WTC11 (cell line): ENCODE data around the gene ERICH4. TPM values are rescaled to one million over a fixed set of nuclear protein-coding genes. Genes with fewer than 3 reads are reported as not detected.

Experiments
- ATAC-seq: fragments of 200-7000 bp; cut with Tn5 transposase; 2 replicates; pipeline ENCODE4 v1.10.0; 2021; ENCODE audit warnings: mild to moderate bottlenecking, moderate library complexity
- CTCF ChIA-PET: fragments of 300-600 bp; sonication (Branson Sonifier 250); formaldehyde crosslinking; loops from one replicate; lab custom pipeline; 2021; ENCODE audit warnings: antibody characterized with exemption; lab: Charles Lee
- POLR2A ChIA-PET: fragments of 350-600 bp; sonication (Branson Sonifier 250); formaldehyde crosslinking; loops from one replicate; lab custom pipeline; 2021; ENCODE audit warnings: antibody characterized with exemption; lab: Charles Lee
- DNase-seq: peaks from one replicate; pipeline ENCODE4 v3.0.0; 2021; ENCODE audit warnings: low spot score
- H3K27ac Mint-ChIP-seq: 2 replicates; pipeline ENCODE4 v1.8.0; 2021; ENCODE audit warnings: mixed read lengths
- H3K27me3 Mint-ChIP-seq: 2 replicates; pipeline ENCODE4 v1.8.0; 2021; ENCODE audit warnings: low read depth, mild to moderate bottlenecking, moderate library complexity, mixed read lengths
- H3K36me3 Mint-ChIP-seq: 2 replicates; pipeline ENCODE4 v1.8.0; 2021; ENCODE audit warnings: mixed read lengths
- H3K4me1 Mint-ChIP-seq: 2 replicates; pipeline ENCODE4 v1.8.0; 2022; ENCODE audit warnings: mixed read lengths
- H3K4me3 Mint-ChIP-seq: 2 replicates; pipeline ENCODE4 v1.8.0; 2021; ENCODE audit warnings: mild to moderate bottlenecking, moderate library complexity, mixed read lengths
- H3K9me3 Mint-ChIP-seq: 2 replicates; pipeline ENCODE4 v1.8.0; 2021; ENCODE audit warnings: mixed read lengths
- GRHL2 ChIP-seq: fragments of 250-450 bp; sonication (Bioruptor Pico); IDR thresholded peaks from 2 replicates; pipeline ENCODE4 v1.8.0; 2022; ENCODE audit warnings: mild to moderate bottlenecking, moderate library complexity; ENCODE audit not compliant: insufficient replicate concordance, severe bottlenecking
- HMGXB4 ChIP-seq: sonication (generic); formaldehyde crosslinking; IDR thresholded peaks from 2 replicates; pipeline ENCODE4 v1.8.1; 2023; ENCODE audit warnings: mild to moderate bottlenecking, moderate library complexity, missing genetic modification reagents
- JUN ChIP-seq: sonication (generic); formaldehyde crosslinking; IDR thresholded peaks from 2 replicates; pipeline ENCODE4 v1.8.0; 2023; ENCODE audit warnings: mild to moderate bottlenecking, missing genetic modification reagents
- MXD4 ChIP-seq: fragments of 250-450 bp; sonication (Bioruptor Pico); IDR thresholded peaks from 2 replicates; pipeline ENCODE4 v1.8.0; 2021; ENCODE audit warnings: mild to moderate bottlenecking, moderate library complexity, borderline replicate concordance
- NR3C1 ChIP-seq: sonication (generic); formaldehyde crosslinking; conservative IDR thresholded peaks from 2 replicates; pipeline ENCODE4 v1.8.1; 2023; ENCODE audit warnings: low read depth, mild to moderate bottlenecking, missing genetic modification reagents
- TEAD1 ChIP-seq: sonication (generic); formaldehyde crosslinking; IDR thresholded peaks from 2 replicates; pipeline ENCODE4 v1.8.0; 2022; ENCODE audit warnings: mild to moderate bottlenecking, missing genetic modification reagents
- TP53 ChIP-seq: sonication (generic); formaldehyde crosslinking; IDR thresholded peaks from 2 replicates; pipeline ENCODE4 v1.8.1; 2023; ENCODE audit warnings: mild to moderate bottlenecking, missing genetic modification reagents
- ZMAT4 ChIP-seq: fragments of 250-450 bp; sonication (Bioruptor Pico); IDR thresholded peaks from 2 replicates; pipeline ENCODE4 v1.9.0; 2021; ENCODE audit warnings: mild to moderate bottlenecking
- ZNF416 ChIP-seq: fragments of 250-450 bp; sonication (Bioruptor Pico); IDR thresholded peaks from 2 replicates; pipeline ENCODE4 v1.9.0; 2021; ENCODE audit warnings: mild to moderate bottlenecking, inconsistent platforms
- total RNA-seq: library from RNA; stranded (reverse); gene quantifications from 3 replicates; pipeline ENCODE4 v1.2.3, GENCODE V29; 2021
- TF ChIP-seq, protein P1 (sequence below): sonication (generic); formaldehyde crosslinking; IDR thresholded peaks from 2 replicates; pipeline ENCODE4 v1.8.0; 2022; ENCODE audit warnings: mild to moderate bottlenecking, missing genetic modification reagents
- TF ChIP-seq, protein P2 (sequence below): fragments of 250-450 bp; sonication (Bioruptor Pico); IDR thresholded peaks from 2 replicates; pipeline ENCODE4 v1.9.0; 2021; ENCODE audit warnings: mild to moderate bottlenecking, borderline replicate concordance
- TF ChIP-seq, protein P3 (sequence below): sonication (generic); formaldehyde crosslinking; conservative IDR thresholded peaks from 2 replicates; pipeline ENCODE4 v1.8.1; 2022; ENCODE audit warnings: mild to moderate bottlenecking, missing genetic modification reagents
- TF ChIP-seq, protein P4 (sequence below): sonication (generic); formaldehyde crosslinking; IDR thresholded peaks from 2 replicates; pipeline ENCODE4 v1.8.1; 2023; ENCODE audit warnings: mild to moderate bottlenecking, missing genetic modification reagents, borderline replicate concordance
- TF ChIP-seq, protein P5 (sequence below): sonication (generic); formaldehyde crosslinking; IDR thresholded peaks from 2 replicates; pipeline ENCODE4 v1.8.0; 2022; ENCODE audit warnings: mild to moderate bottlenecking, missing genetic modification reagents
- TF ChIP-seq, protein P6 (sequence below): fragments of 250-450 bp; sonication (Bioruptor Pico); IDR thresholded peaks from 2 replicates; pipeline ENCODE4 v1.8.0; 2021; ENCODE audit warnings: mild to moderate bottlenecking

ERICH4 gene
- total RNA-seq, 1 experiment from 2014 or later: 0.24 TPM

DNA sequence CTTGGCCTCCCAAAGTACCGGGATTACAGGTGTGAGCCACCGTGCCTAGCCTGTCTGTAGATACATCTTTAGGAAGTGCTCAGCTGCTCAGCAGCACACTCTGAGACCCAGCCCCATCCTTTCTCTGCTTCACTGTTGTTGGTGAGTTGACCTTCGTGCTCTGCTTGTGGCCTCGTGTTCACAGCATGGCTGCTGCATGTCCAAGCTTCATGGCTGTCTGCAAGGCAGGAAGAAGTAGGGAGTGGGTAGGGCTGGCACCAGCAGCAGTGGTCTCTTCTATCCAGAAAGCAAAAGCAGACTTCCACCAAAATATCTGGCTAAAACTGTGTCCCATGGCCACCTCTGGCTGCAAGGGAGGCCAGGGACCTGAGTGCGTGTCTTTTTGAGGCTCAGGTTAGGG, 30.0 kb upstream of the ERICH4 start:
- ATAC-seq (no peak), DNase-seq (no peak)
- Mint-ChIP-seq H3K9me3 (no peaks in the 10 kb centered on the region), H3K27me3 (no peaks in the 10 kb centered on the region; the same call in 1 of the 2 replicates)
- TF ChIP-seq, protein P1, sequence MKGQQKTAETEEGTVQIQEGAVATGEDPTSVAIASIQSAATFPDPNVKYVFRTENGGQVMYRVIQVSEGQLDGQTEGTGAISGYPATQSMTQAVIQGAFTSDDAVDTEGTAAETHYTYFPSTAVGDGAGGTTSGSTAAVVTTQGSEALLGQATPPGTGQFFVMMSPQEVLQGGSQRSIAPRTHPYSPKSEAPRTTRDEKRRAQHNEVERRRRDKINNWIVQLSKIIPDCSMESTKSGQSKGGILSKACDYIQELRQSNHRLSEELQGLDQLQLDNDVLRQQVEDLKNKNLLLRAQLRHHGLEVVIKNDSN (CRISPR knock-in tag): no peak
- TF ChIP-seq TEAD1 (CRISPR knock-in tag) (no peak), ZMAT4 (CRISPR knock-in tag) (no peak), JUN (CRISPR knock-in tag) (no peak), NR3C1 (CRISPR knock-in tag) (no peak), MXD4 (CRISPR knock-in tag) (no peak), ZNF416 (CRISPR knock-in tag) (no peak), TP53 (CRISPR knock-in tag) (no peak)
- TF ChIP-seq, protein P2, sequence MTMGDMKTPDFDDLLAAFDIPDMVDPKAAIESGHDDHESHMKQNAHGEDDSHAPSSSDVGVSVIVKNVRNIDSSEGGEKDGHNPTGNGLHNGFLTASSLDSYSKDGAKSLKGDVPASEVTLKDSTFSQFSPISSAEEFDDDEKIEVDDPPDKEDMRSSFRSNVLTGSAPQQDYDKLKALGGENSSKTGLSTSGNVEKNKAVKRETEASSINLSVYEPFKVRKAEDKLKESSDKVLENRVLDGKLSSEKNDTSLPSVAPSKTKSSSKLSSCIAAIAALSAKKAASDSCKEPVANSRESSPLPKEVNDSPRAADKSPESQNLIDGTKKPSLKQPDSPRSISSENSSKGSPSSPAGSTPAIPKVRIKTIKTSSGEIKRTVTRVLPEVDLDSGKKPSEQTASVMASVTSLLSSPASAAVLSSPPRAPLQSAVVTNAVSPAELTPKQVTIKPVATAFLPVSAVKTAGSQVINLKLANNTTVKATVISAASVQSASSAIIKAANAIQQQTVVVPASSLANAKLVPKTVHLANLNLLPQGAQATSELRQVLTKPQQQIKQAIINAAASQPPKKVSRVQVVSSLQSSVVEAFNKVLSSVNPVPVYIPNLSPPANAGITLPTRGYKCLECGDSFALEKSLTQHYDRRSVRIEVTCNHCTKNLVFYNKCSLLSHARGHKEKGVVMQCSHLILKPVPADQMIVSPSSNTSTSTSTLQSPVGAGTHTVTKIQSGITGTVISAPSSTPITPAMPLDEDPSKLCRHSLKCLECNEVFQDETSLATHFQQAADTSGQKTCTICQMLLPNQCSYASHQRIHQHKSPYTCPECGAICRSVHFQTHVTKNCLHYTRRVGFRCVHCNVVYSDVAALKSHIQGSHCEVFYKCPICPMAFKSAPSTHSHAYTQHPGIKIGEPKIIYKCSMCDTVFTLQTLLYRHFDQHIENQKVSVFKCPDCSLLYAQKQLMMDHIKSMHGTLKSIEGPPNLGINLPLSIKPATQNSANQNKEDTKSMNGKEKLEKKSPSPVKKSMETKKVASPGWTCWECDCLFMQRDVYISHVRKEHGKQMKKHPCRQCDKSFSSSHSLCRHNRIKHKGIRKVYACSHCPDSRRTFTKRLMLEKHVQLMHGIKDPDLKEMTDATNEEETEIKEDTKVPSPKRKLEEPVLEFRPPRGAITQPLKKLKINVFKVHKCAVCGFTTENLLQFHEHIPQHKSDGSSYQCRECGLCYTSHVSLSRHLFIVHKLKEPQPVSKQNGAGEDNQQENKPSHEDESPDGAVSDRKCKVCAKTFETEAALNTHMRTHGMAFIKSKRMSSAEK (CRISPR knock-in tag): no peak
- TF ChIP-seq, protein P3, sequence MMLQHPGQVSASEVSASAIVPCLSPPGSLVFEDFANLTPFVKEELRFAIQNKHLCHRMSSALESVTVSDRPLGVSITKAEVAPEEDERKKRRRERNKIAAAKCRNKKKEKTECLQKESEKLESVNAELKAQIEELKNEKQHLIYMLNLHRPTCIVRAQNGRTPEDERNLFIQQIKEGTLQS (CRISPR knock-in tag): no peak
- TF ChIP-seq, protein P4, sequence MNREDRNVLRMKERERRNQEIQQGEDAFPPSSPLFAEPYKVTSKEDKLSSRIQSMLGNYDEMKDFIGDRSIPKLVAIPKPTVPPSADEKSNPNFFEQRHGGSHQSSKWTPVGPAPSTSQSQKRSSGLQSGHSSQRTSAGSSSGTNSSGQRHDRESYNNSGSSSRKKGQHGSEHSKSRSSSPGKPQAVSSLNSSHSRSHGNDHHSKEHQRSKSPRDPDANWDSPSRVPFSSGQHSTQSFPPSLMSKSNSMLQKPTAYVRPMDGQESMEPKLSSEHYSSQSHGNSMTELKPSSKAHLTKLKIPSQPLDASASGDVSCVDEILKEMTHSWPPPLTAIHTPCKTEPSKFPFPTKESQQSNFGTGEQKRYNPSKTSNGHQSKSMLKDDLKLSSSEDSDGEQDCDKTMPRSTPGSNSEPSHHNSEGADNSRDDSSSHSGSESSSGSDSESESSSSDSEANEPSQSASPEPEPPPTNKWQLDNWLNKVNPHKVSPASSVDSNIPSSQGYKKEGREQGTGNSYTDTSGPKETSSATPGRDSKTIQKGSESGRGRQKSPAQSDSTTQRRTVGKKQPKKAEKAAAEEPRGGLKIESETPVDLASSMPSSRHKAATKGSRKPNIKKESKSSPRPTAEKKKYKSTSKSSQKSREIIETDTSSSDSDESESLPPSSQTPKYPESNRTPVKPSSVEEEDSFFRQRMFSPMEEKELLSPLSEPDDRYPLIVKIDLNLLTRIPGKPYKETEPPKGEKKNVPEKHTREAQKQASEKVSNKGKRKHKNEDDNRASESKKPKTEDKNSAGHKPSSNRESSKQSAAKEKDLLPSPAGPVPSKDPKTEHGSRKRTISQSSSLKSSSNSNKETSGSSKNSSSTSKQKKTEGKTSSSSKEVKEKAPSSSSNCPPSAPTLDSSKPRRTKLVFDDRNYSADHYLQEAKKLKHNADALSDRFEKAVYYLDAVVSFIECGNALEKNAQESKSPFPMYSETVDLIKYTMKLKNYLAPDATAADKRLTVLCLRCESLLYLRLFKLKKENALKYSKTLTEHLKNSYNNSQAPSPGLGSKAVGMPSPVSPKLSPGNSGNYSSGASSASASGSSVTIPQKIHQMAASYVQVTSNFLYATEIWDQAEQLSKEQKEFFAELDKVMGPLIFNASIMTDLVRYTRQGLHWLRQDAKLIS (CRISPR knock-in tag): no peak
- TF ChIP-seq, all 79 proteins: peak for 0
- Mint-ChIP-seq H3K27ac (no peak overlapping the region), H3K4me1 (0 out of 2 replicates have a peak, but pooled peaks cover 3% of the 10 kb centered on the region), H3K36me3 (no peaks in the 10 kb centered on the region; the same call in 1 of the 2 replicates), H3K4me3 (no peak overlapping the region)
- ChIA-PET POLR2A (no interaction called here), CTCF (no interaction called here)

DNA sequence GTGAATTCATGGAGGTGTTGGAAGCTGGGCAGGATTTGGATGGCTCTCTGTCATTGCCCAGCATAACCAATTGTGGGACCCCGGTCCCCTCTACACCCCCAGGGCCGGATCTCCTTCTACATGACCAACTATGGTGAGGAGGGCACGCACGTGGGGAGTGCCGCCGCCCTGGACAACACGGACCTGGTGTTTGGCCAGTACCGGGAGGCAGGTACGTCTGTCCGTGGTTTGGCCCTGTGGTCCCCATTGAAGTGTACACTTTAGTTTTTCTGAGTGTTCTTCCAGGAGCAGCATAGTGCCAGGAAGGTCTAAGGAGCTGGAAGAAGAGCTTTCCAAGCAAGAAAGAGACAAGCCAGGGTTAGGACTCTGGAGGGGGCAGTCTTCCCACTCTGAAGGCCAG, 29.0 kb upstream of the ERICH4 start:
- Mint-ChIP-seq H3K9me3 (no peaks in the 10 kb centered on the region), H3K4me3 (no peak overlapping the region), H3K4me1 (0 out of 2 replicates have a peak, but pooled peaks cover 3% of the 10 kb centered on the region), H3K27ac (no peak overlapping the region), H3K27me3 (no peaks in the 10 kb centered on the region; the same call in 1 of the 2 replicates), H3K36me3 (peaks cover under 1% of the 10 kb centered on the region)
- ATAC-seq: no peak
- ChIA-PET POLR2A (no interaction called here), CTCF (no interaction called here)
- DNase-seq: no peak
- no peak for TF ChIP-seq GRHL2

DNA sequence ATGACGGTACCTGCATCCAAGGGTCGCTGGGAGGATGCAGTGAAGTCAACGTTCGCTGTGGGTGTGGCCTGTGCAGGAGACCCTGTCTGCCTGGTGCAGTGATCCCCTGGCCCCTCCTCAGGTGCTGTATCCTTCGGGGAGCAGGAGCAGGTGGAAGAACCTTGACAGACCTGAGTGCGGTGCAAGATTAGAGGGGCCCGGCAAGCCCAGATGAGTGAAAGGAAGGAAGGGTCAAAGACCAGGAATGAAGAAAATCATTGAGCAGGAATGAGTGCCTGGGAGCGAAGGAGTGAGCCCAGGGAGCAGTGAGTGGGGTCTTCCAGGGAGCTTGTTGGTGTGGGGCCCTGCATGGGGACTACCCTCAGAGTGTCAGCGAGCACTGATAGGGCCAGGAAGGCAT, 28.5 kb upstream of the ERICH4 start:
- no peak for ATAC-seq
- no peaks in the 10 kb centered on the region for H3K4me1 Mint-ChIP-seq
- H3K27me3 Mint-ChIP-seq: no peaks in the 10 kb centered on the region; the same call in 1 of the 2 replicates
- DNase-seq: no peak
- H3K36me3 Mint-ChIP-seq: peaks cover 6% of the 10 kb centered on the region
- TF ChIP-seq, protein P5, sequence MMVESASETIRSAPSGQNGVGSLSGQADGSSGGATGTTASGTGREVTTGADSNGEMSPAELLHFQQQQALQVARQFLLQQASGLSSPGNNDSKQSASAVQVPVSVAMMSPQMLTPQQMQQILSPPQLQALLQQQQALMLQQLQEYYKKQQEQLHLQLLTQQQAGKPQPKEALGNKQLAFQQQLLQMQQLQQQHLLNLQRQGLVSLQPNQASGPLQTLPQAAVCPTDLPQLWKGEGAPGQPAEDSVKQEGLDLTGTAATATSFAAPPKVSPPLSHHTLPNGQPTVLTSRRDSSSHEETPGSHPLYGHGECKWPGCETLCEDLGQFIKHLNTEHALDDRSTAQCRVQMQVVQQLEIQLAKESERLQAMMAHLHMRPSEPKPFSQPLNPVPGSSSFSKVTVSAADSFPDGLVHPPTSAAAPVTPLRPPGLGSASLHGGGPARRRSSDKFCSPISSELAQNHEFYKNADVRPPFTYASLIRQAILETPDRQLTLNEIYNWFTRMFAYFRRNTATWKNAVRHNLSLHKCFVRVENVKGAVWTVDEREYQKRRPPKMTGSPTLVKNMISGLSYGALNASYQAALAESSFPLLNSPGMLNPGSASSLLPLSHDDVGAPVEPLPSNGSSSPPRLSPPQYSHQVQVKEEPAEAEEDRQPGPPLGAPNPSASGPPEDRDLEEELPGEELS (CRISPR knock-in tag): no peak
- TF ChIP-seq, protein P6, sequence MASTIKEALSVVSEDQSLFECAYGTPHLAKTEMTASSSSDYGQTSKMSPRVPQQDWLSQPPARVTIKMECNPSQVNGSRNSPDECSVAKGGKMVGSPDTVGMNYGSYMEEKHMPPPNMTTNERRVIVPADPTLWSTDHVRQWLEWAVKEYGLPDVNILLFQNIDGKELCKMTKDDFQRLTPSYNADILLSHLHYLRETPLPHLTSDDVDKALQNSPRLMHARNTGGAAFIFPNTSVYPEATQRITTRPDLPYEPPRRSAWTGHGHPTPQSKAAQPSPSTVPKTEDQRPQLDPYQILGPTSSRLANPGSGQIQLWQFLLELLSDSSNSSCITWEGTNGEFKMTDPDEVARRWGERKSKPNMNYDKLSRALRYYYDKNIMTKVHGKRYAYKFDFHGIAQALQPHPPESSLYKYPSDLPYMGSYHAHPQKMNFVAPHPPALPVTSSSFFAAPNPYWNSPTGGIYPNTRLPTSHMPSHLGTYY (CRISPR knock-in tag): no peak
- no peak for TF ChIP-seq HMGXB4 (CRISPR knock-in tag)
- TF ChIP-seq, all 79 proteins: peak for 0
- no peaks in the 10 kb centered on the region for H3K9me3 Mint-ChIP-seq
- H3K4me3 Mint-ChIP-seq: no peak overlapping the region
- H3K27ac Mint-ChIP-seq: no peak overlapping the region
- ChIA-PET CTCF (no interaction called here), POLR2A (no interaction called here)
